Measurements from ENCODE around the gene PEX14.

GRCh38 chr1:10428984-10429383 lies 45.8 kb upstream of the PEX14 start:
- TF ChIP-seq POLR2AphosphoS5 (IDR thresholded peaks at IDR 0.05; ENCODE audit: low read depth, low read length) (no peak), TAF1 (IDR thresholded peaks at IDR 0.05; ENCODE audit: borderline replicate concordance, insufficient read depth, low read length) (no peak), SIN3A (IDR thresholded peaks at IDR 0.05; ENCODE audit: borderline replicate concordance, insufficient read depth, low read length) (no peak), REST (IDR thresholded peaks at IDR 0.05; ENCODE audit: insufficient read depth in 1 of 2, low read depth in 2 of 2, low read length in 2 of 2) (no peak)
